ENCODE data around the gene CA14. TPM values are rescaled to one million over a fixed set of nuclear protein-coding genes. Genes with fewer than 3 reads are reported as not detected.

CA14 gene
- total RNA-seq, 1 experiment from 2014 or later, result 42.0 TPM

DNA sequence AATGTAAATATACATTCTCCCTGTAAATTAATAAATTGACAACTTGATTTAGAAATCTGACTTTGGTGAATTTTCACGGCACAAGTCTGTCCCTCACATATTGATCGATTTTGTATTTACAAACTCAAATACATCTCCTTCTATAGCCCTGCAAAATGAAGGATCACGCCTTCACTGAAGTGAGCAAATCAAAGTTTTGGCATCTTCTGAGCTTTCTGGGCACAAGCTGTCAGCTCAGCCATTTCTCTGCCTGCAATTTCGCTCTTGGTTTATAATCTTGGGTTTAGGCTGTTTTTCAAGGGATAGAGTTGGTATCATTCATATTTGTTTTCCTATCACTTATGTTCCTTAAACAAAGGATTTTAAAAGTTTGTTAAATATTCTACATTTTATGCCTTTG is 47.5 kb upstream of the CA14 start:
- Histone ChIP-seq H3K18ac (ENCODE audit: insufficient read length, low read depth, low read length) (no peak overlapping the region), H4K20me1 (ENCODE audit: control insufficient read depth, insufficient read depth, insufficient read length) (no peaks in the 10 kb centered on the region), H2AK5ac (ENCODE audit: insufficient read length, low read length) (no peak overlapping the region), H3K9ac (ENCODE audit: extremely low read depth, insufficient read length, low read length) (no peak overlapping the region), H3K27me3 (ENCODE audit: insufficient read depth, low read length) (no peaks in the 10 kb centered on the region), H3K14ac (ENCODE audit: insufficient read depth, low read length) (no peak overlapping the region), H4K8ac (replicated peaks; ENCODE audit: insufficient read length, low read depth, low read length) (no peak overlapping the region), H3K27ac (ENCODE audit: insufficient read length, low read depth, low read length) (no peak overlapping the region), H3K23me2 (ENCODE audit: insufficient read length, low read depth, low read length, poor library complexity, severe bottlenecking) (no peaks in the 10 kb centered on the region), H3K4me1 (ENCODE audit: insufficient read depth, low read length) (no peaks in the 10 kb centered on the region), H2BK15ac (ENCODE audit: low read depth, low read length) (no peak overlapping the region), H3K23ac (ENCODE audit: insufficient read length, low read depth, low read length) (no peak overlapping the region), H4K5ac (ENCODE audit: insufficient read length, low read depth, low read length) (no peak overlapping the region), H2BK5ac (ENCODE audit: insufficient read length, low read length) (no peak overlapping the region), H2BK12ac (ENCODE audit: insufficient read length, low read depth, low read length) (no peak overlapping the region), H3K56ac (ENCODE audit: insufficient read length, low read depth, low read length) (no peak overlapping the region), H3K79me2 (ENCODE audit: insufficient read depth, low read length) (no peaks in the 10 kb centered on the region), H4K91ac (ENCODE audit: insufficient read length, low read depth, low read length) (no peak overlapping the region), H2BK20ac (ENCODE audit: low read depth, low read length, poor library complexity, severe bottlenecking) (no peak overlapping the region), H3K79me1 (ENCODE audit: insufficient read depth, low read depth, low read length, poor library complexity, severe bottlenecking) (no peaks in the 10 kb centered on the region), H3K4ac (ENCODE audit: low read depth, low read length) (no peak overlapping the region), H3K9me3 (ENCODE audit: control insufficient read depth, low read depth, low read length) (no peaks in the 10 kb centered on the region), H3K4me2 (ENCODE audit: insufficient read depth, insufficient read length, low read length) (no peak overlapping the region), H2BK120ac (ENCODE audit: low read depth, low read length, poor library complexity, severe bottlenecking) (no peak overlapping the region), H3T11ph (ENCODE audit: low read length) (no peak overlapping the region), H2AFZ (ENCODE audit: low read length) (no peak overlapping the region)
- TF ChIP-seq, protein P1, sequence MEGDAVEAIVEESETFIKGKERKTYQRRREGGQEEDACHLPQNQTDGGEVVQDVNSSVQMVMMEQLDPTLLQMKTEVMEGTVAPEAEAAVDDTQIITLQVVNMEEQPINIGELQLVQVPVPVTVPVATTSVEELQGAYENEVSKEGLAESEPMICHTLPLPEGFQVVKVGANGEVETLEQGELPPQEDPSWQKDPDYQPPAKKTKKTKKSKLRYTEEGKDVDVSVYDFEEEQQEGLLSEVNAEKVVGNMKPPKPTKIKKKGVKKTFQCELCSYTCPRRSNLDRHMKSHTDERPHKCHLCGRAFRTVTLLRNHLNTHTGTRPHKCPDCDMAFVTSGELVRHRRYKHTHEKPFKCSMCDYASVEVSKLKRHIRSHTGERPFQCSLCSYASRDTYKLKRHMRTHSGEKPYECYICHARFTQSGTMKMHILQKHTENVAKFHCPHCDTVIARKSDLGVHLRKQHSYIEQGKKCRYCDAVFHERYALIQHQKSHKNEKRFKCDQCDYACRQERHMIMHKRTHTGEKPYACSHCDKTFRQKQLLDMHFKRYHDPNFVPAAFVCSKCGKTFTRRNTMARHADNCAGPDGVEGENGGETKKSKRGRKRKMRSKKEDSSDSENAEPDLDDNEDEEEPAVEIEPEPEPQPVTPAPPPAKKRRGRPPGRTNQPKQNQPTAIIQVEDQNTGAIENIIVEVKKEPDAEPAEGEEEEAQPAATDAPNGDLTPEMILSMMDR (conservative IDR thresholded peaks at IDR 0.05), result no peak
- Mint-ChIP-seq H3K27me3 (ENCODE audit: low read depth) (no peaks in the 10 kb centered on the region), H3K4me1 (peaks cover 9 to 10% of the 10 kb centered on the region in 2 experiments; a peak in 3 of 4 replicates), H3K4me3 (no peak overlapping the region), H3K36me3 (ENCODE audit: insufficient read depth in 1 of 3, low read depth in 3 of 3) (no peaks in the 10 kb centered on the region), H3K9me3 (no peaks in the 10 kb centered on the region), H3K27ac (no peak overlapping the region)
- no CpG with 5 or more reads among the region's 4 CpGs for WGBS (ENCODE audit: extremely low coverage, insufficient read length, low lambda C conversion rate)
- no peak for DNase-seq

Measured in H9 (cell line).